Testis (tissue), 3 donors: ENCODE data around the gene TMEM37. TPM values are rescaled to one million over a fixed set of nuclear protein-coding genes. Genes with fewer than 3 reads are reported as not detected.

Experiments
- DNase-seq: peaks from one replicate; pipeline ENCODE4 v3.0.0-alpha.2; 2019
- H3K27ac ChIP-seq, 2 donors: fragments of 200-600 bp; sonication (generic); one replicate each; pipeline ENCODE4 v1.5.1; 2019
- H3K27me3 ChIP-seq: fragments of 200-600 bp; sonication (generic); one replicate; pipeline ENCODE4 v1.5.1; 2019
- H3K36me3 ChIP-seq: fragments of 200-600 bp; sonication (generic); one replicate; pipeline ENCODE4 v1.5.1; 2017; ENCODE audit warnings: low read depth; ENCODE audit errors: missing control alignments
- H3K4me1 ChIP-seq: fragments of 200-600 bp; sonication (generic); one replicate; pipeline ENCODE4 v1.5.1; 2019
- H3K4me3 ChIP-seq, 2 donors: fragments of 200-600 bp; sonication (generic); one replicate each; pipeline ENCODE4 v1.5.1; 2017 to 2019
- H3K9me3 ChIP-seq: fragments of 200-600 bp; sonication (generic); one replicate; pipeline ENCODE4 v1.5.1; 2017
- POLR2A ChIP-seq: fragments of 450-650 bp; IDR thresholded peaks from one replicate; pipeline ENCODE4 v1.6.1; 2017; ENCODE audit warnings: antibody characterized with exemption, mild to moderate bottlenecking, moderate library complexity
- WGBS, 2 donors: methylation state at CpG; one replicate each; pipeline ENCODE4 v1.1.5; 2018; 5-methylcytosine and 5-hydroxymethylcytosine counted together
- intact Hi-C: fragments of 100-400 bp; cut with DNase I; formaldehyde crosslinking; loops from one replicate; pipeline ENCODE4 v1.15.1; 2023; ENCODE audit warnings: low total_unique reads
- polyA plus RNA-seq: library from polyadenylated mRNA; stranded (reverse); fragments of 350-450 nt; fragmentation: Illumina TruSeq; extraction: RNeasy Lipid Tissue Mini Kit (QIAGEN cat#74804); gene quantifications from one replicate; pipeline ENCODE4 v1.2.3, GENCODE V29; 2014; ENCODE audit warnings: low read depth, low replicate concordance; ENCODE audit not compliant: insufficient read depth
- total RNA-seq, 2 donors: library from RNA; depleted of rRNA; stranded (reverse); fragments of >200 nt; gene quantifications; one replicate each; pipeline ENCODE4 v1.2.3, GENCODE V29; 2016
- TF ChIP-seq, protein P1 (sequence below), 3 experiments: fragments of 450-650 bp in 2 of 3; fragments of 200-600 bp in 1 of 3; sonication (generic) in 1 of 3; IDR thresholded peaks; one replicate each; pipeline ENCODE4 v1.5.1; 2016 to 2019; ENCODE audit warnings: antibody characterized with exemption in 3 of 3, mild to moderate bottlenecking in 2 of 3, moderate library complexity in 1 of 3

TMEM37 gene
- total and polyA plus RNA-seq, 3 donors from 2014 or later = 7.0 to 14.2 (median 9.0) TPM

DNA sequence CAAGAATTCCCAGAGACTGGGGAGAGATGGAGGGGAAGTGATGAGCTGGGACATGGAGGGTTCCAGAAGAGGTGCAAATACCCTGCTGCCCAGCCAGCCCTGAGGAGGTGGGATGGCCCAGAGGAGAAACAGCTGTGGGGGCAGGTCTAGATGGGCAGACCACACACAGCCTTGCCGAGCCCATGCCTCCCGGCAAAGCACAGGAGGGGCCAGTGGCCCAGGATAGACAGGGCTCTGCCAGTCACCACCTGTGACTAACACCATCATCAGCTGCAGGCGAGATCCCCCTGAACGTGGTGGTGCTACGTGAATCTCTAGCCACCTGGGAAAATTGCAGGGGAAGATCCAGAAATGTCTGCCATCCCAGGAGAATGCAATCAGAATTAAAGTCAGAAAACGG is 53.2 kb downstream of the TMEM37 start:
- H3K36me3 ChIP-seq = no peaks in the 10 kb centered on the region
- WGBS, 2 donors = 57 to 73% methylated on average over 6 of the region's 6 CpGs
- peaks cover 14% of the 10 kb centered on the region for H3K4me1 ChIP-seq
- no peaks in the 10 kb centered on the region for H3K9me3 ChIP-seq
- no peak overlapping the region for H3K4me3 ChIP-seq
- TF ChIP-seq, protein P1, sequence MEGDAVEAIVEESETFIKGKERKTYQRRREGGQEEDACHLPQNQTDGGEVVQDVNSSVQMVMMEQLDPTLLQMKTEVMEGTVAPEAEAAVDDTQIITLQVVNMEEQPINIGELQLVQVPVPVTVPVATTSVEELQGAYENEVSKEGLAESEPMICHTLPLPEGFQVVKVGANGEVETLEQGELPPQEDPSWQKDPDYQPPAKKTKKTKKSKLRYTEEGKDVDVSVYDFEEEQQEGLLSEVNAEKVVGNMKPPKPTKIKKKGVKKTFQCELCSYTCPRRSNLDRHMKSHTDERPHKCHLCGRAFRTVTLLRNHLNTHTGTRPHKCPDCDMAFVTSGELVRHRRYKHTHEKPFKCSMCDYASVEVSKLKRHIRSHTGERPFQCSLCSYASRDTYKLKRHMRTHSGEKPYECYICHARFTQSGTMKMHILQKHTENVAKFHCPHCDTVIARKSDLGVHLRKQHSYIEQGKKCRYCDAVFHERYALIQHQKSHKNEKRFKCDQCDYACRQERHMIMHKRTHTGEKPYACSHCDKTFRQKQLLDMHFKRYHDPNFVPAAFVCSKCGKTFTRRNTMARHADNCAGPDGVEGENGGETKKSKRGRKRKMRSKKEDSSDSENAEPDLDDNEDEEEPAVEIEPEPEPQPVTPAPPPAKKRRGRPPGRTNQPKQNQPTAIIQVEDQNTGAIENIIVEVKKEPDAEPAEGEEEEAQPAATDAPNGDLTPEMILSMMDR (IDR thresholded peaks at IDR 0.05) = no peak
- TF ChIP-seq POLR2A = no peak
- H3K27ac ChIP-seq = no peak overlapping the region
- no peak for DNase-seq
- intact Hi-C loops = no loop called here
- no peaks in the 10 kb centered on the region for H3K27me3 ChIP-seq

DNA sequence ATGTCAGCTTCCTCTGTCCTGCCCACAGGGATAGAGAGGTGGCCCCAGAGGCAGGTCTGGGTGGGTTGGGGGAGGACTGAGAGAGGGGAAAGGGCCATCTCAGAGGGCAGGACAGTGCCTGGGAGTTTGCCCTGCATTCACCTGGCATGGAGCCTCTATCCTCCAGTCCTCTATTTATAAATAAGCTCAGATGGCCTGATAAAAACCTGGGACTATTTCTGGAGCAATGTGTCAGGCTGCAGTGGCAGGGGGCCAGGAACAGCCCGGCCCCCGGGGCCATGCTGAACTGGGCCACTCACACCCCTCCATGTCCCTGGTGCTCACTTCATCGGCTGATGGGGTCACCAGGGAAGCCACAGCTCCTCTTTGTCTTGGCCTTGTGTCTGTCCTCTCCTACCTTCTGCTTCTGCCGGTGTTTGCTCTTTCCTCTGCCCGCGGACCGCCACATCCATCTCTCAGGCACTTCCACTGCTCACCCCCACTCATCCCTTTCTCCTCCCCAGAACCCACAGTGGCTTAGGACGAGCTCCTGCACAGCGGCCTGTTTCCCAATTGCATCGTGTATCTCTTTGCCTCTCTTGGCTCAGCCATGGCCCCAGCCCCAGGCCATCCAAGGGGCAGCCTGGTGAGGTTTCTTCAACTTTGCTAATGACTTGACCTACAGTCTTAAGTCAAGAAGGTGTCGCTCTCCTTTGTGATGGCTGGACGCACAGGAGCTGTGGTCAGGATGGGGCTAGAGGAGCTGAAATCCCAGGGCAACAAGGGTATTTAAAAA is 53.9 kb downstream of the TMEM37 start:
- H3K4me1 ChIP-seq = peaks cover 14% of the 10 kb centered on the region
- no peak overlapping the region for H3K27ac ChIP-seq
- no peaks in the 10 kb centered on the region for H3K36me3 ChIP-seq
- no peak for TF ChIP-seq POLR2A
- TF ChIP-seq, protein P1 (IDR thresholded peaks at IDR 0.05) = no peak
- intact Hi-C loops = no loop called here
- H3K9me3 ChIP-seq = no peaks in the 10 kb centered on the region
- WGBS, 2 donors = 73 to 82% methylated on average over 12 of the region's 12 CpGs
- H3K4me3 ChIP-seq = no peak overlapping the region
- DNase-seq = no peak
- H3K27me3 ChIP-seq = no peaks in the 10 kb centered on the region

DNA sequence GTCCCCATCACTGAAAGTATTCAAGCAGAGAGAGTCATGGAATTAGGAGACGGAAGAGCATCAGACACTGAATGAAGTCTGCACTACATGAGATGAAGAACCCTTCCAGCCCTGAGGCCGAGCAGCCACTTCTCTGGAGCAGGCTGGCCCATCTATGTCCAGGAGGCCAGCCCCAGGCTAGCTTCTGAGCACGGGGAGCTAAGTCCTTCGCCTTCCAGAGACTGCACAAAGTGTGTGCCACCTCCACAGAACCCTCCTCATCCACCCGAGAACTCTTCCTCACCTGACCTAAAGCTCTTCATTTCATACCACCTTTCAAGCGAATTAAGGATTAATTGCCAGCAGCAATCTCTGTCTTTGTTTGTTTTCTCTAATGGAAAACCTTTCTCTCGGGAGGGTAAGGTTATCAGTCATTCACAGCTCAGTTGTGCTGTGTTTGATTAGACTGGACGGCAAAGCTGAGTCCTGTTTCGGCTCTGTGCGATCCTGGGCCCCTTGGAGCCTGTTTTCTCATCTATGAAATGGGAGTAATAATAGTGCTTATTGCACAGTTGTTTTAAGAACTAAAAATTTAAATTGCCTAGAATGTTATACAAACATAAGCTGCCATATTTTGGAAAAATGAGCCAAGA is 54.7 kb downstream of the TMEM37 start:
- Histone ChIP-seq H3K27ac (no peak overlapping the region), H3K4me1 (peaks cover 14% of the 10 kb centered on the region), H3K9me3 (no peaks in the 10 kb centered on the region), H3K4me3 (no peak overlapping the region), H3K27me3 (no peaks in the 10 kb centered on the region), H3K36me3 (no peaks in the 10 kb centered on the region)
- 93% methylated on average over 10 of the region's 10 CpGs for WGBS, 2 donors
- intact Hi-C loops = no loop called here
- TF ChIP-seq, protein P1 (IDR thresholded peaks at IDR 0.05) = no peak
- TF ChIP-seq POLR2A = no peak
- no peak for DNase-seq

DNA sequence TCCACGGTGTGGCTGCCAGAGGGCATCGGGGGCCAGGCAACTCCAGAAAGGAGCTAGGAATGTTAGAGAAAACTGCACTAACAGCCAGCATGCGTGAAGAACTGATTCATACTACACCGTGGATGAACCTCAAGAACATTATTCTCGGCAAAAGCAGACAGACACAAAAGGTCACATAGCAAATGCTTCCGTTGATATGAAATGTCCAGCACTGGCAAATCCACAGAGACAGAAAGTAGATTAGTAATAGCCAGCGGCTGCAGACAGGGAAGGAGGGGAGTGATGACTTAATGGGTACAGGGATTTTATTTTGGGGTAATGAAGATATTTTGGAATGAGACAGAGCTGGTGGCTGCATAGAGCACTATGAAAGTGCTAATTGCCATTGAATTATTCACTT is 55.2 kb downstream of the TMEM37 start:
- H3K9me3 ChIP-seq = no peaks in the 10 kb centered on the region
- no peaks in the 10 kb centered on the region for H3K27me3 ChIP-seq
- WGBS, 2 donors = 73 to 85% methylated on average over 6 to 7 of the region's 7 CpGs
- DNase-seq = no peak
- TF ChIP-seq POLR2A = no peak
- TF ChIP-seq, protein P1 (IDR thresholded peaks at IDR 0.05) = no peak
- H3K4me1 ChIP-seq = peaks cover 14% of the 10 kb centered on the region
- H3K27ac ChIP-seq = no peak overlapping the region
- H3K4me3 ChIP-seq = no peak overlapping the region
- no peaks in the 10 kb centered on the region for H3K36me3 ChIP-seq
- intact Hi-C loops = no loop called here
